Ishikawa (cell line): ENCODE measurements around the gene LRGUK.

Experiments used
- CEBPB ChIP-seq: IDR thresholded peaks from 2 replicates; pipeline ENCODE4 v1.6.1; 2012
- CREB1 ChIP-seq: IDR thresholded peaks from 2 replicates; pipeline ENCODE4 v1.6.1; 2012; ENCODE audit warnings: low read depth
- EGR1 ChIP-seq: IDR thresholded peaks from 2 replicates; pipeline ENCODE4 v1.6.1; 2012
- EP300 ChIP-seq: IDR thresholded peaks from 2 replicates; pipeline ENCODE4 v1.6.1; 2012; ENCODE audit warnings: borderline replicate concordance
- FOXM1 ChIP-seq: IDR thresholded peaks from 2 replicates; pipeline ENCODE4 v1.6.1; 2012; ENCODE audit warnings: low read depth, borderline replicate concordance
- NFIC ChIP-seq: IDR thresholded peaks from 2 replicates; pipeline ENCODE4 v1.6.1; 2012
- RAD21 ChIP-seq: IDR thresholded peaks from 2 replicates; pipeline ENCODE4 v1.6.1; 2012; ENCODE audit warnings: low read depth
- TAF1 ChIP-seq: IDR thresholded peaks from 2 replicates; pipeline ENCODE4 v1.6.1; 2012; ENCODE audit warnings: low read depth, mild to moderate bottlenecking
- TCF12 ChIP-seq: IDR thresholded peaks from 2 replicates; pipeline ENCODE4 v1.6.1; 2012; ENCODE audit warnings: low read depth
- TEAD4 ChIP-seq: IDR thresholded peaks from 2 replicates; pipeline ENCODE4 v1.6.1; 2012
- YY1 ChIP-seq: IDR thresholded peaks from 2 replicates; pipeline ENCODE4 v1.6.1; 2012; ENCODE audit warnings: low read depth
- ZBTB7A ChIP-seq: IDR thresholded peaks from 2 replicates; pipeline ENCODE4 v1.6.1; 2012; ENCODE audit warnings: low read depth
- TF ChIP-seq, protein P1 (sequence below): IDR thresholded peaks from 2 replicates; pipeline ENCODE4 v1.6.1; 2012
- TF ChIP-seq, protein P2 (sequence below): IDR thresholded peaks from 2 replicates; pipeline ENCODE4 v1.6.1; 2012; ENCODE audit warnings: low read depth, mild to moderate bottlenecking
- TF ChIP-seq, protein P3 (sequence below): IDR thresholded peaks from 2 replicates; pipeline ENCODE4 v1.6.1; 2012

Gene LRGUK

DNA sequence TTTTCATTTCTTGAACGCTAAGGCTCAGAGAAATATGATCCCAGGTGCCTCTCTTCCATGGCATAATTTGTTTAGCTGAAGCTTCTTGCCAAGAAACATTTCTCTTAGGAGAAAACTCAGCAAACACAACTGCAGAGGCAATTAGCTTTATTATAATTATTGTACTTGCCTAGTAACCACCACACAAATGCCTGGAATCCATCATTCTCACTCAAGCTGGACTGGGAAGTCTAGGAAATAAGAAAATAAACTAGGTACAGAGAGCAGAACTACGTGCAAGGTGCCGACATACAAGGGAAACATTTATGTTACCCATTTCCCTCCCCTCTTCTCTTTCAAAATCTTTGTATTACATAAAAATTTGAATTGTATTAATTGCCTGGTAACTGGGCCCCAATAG lies 174.5 kb downstream of the LRGUK start:
- TF ChIP-seq TEAD4: no peak

DNA sequence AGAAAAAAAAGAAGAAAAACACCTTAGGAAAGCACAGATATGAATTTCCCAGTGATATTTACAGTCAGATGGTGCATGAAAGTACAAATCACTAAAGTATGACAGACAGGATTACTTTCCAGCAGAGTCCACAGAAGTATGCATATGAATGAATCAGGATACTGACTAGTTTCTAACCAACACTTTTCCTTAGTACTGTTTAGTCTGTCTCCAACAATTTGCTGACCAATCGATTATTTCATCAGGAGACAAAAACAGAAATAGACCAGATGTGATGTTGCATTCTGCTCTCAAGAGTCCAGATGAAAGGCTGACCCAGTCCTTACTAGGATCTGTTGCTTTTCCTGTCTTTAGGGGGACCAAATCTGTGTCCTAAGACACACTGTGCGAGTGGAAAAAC lies 175.0 kb downstream of the LRGUK start:
- no peak for TF ChIP-seq NFIC
- TF ChIP-seq, protein P1, sequence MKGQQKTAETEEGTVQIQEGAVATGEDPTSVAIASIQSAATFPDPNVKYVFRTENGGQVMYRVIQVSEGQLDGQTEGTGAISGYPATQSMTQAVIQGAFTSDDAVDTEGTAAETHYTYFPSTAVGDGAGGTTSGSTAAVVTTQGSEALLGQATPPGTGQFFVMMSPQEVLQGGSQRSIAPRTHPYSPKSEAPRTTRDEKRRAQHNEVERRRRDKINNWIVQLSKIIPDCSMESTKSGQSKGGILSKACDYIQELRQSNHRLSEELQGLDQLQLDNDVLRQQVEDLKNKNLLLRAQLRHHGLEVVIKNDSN: no peak
- no peak for TF ChIP-seq EP300
- TF ChIP-seq, protein P2, sequence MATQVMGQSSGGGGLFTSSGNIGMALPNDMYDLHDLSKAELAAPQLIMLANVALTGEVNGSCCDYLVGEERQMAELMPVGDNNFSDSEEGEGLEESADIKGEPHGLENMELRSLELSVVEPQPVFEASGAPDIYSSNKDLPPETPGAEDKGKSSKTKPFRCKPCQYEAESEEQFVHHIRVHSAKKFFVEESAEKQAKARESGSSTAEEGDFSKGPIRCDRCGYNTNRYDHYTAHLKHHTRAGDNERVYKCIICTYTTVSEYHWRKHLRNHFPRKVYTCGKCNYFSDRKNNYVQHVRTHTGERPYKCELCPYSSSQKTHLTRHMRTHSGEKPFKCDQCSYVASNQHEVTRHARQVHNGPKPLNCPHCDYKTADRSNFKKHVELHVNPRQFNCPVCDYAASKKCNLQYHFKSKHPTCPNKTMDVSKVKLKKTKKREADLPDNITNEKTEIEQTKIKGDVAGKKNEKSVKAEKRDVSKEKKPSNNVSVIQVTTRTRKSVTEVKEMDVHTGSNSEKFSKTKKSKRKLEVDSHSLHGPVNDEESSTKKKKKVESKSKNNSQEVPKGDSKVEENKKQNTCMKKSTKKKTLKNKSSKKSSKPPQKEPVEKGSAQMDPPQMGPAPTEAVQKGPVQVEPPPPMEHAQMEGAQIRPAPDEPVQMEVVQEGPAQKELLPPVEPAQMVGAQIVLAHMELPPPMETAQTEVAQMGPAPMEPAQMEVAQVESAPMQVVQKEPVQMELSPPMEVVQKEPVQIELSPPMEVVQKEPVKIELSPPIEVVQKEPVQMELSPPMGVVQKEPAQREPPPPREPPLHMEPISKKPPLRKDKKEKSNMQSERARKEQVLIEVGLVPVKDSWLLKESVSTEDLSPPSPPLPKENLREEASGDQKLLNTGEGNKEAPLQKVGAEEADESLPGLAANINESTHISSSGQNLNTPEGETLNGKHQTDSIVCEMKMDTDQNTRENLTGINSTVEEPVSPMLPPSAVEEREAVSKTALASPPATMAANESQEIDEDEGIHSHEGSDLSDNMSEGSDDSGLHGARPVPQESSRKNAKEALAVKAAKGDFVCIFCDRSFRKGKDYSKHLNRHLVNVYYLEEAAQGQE: no peak
- TF ChIP-seq, protein P3, sequence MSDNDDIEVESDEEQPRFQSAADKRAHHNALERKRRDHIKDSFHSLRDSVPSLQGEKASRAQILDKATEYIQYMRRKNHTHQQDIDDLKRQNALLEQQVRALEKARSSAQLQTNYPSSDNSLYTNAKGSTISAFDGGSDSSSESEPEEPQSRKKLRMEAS: no peak
- no peak for TF ChIP-seq TCF12
- no peak for TF ChIP-seq YY1
- TF ChIP-seq ZBTB7A: no peak
- no peak for TF ChIP-seq RAD21
- TF ChIP-seq EGR1: no peak
- TF ChIP-seq TAF1: no peak
- no peak for TF ChIP-seq FOXM1
- no peak for TF ChIP-seq TEAD4
- TF ChIP-seq CREB1: no peak
- TF ChIP-seq CEBPB: no peak

DNA sequence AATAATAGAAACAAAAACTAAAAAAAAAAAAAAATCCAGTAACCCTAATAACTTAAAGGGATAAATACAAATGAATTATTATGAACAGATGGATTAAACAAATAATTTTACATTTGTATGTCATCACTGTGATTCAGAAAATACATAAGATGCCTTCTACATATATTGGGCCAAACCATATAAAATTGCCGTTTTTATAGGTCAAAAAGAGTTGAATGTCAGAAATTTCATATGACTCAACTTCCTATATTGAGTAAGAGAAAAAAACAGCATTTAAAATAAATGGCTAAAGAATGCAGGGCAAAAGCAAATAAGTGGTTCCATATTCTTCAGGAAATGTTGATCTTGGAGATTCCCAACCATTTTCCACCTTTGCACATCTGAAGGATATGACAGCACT lies 180.2 kb downstream of the LRGUK start:
- no peak for TF ChIP-seq FOXM1
- no peak for TF ChIP-seq EP300
- no peak for TF ChIP-seq NFIC
- no peak for TF ChIP-seq TCF12

DNA sequence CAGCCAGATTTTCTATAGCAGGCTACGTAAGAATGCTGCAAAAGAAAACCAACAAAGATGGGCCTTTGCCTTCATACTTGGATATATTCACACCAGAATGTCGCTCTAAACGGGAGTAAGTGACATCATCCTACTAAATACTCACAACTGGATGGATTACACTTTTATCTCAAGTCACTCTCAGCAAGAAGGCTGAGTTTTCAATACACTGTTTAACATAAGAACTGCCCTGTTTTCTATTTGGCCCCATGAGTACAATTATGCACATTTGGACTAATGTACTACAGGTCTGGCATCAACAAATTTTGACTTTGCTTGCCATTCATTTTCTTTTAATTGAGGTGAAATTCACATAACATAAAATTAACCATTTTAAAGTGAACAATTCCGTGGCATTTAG lies 181.4 kb downstream of the LRGUK start:
- no peak for TF ChIP-seq FOXM1
- no peak for TF ChIP-seq NFIC
- TF ChIP-seq, protein P2: no peak
- TF ChIP-seq, protein P1: no peak
- no peak for TF ChIP-seq CREB1
- no peak for TF ChIP-seq TCF12
- TF ChIP-seq YY1: no peak
- no peak for TF ChIP-seq CEBPB
- TF ChIP-seq, protein P3: no peak
- TF ChIP-seq TEAD4: no peak
- no peak for TF ChIP-seq ZBTB7A
- TF ChIP-seq EGR1: no peak

DNA sequence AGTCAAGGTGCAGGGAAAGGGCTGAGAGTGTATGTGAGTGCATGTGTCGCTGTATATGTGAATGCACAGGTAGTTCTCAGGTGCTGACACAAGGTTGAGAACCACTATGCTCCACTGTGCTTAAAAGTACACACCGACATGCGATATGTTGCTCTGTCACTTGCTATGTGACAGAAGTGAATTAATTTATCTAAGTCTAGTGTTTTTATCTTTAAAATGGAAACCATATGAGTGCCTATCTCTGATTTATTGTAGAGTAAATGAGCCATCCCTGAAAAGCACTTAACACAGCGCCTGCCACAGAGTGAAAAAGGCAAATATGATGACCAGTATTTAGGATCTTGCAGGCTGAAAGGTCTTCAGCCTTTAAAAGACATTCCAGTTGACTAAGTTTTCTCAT lies 184.7 kb downstream of the LRGUK start:
- no peak for TF ChIP-seq TAF1
- no peak for TF ChIP-seq ZBTB7A
- TF ChIP-seq NFIC: no peak
- TF ChIP-seq, protein P3: no peak
- TF ChIP-seq, protein P2: no peak
- TF ChIP-seq CREB1: no peak
- no peak for TF ChIP-seq CEBPB
- no peak for TF ChIP-seq TCF12
- TF ChIP-seq, protein P1: no peak
- no peak for TF ChIP-seq TEAD4
- no peak for TF ChIP-seq YY1
